Measurements from ENCODE around the gene TBCD.

GRCh38 chr17:82862191-82862590, 110.3 kb downstream of the TBCD start:
- no peak for TF ChIP-seq POLR2A (IDR thresholded peaks at IDR 0.05)
- TF ChIP-seq, protein P1, sequence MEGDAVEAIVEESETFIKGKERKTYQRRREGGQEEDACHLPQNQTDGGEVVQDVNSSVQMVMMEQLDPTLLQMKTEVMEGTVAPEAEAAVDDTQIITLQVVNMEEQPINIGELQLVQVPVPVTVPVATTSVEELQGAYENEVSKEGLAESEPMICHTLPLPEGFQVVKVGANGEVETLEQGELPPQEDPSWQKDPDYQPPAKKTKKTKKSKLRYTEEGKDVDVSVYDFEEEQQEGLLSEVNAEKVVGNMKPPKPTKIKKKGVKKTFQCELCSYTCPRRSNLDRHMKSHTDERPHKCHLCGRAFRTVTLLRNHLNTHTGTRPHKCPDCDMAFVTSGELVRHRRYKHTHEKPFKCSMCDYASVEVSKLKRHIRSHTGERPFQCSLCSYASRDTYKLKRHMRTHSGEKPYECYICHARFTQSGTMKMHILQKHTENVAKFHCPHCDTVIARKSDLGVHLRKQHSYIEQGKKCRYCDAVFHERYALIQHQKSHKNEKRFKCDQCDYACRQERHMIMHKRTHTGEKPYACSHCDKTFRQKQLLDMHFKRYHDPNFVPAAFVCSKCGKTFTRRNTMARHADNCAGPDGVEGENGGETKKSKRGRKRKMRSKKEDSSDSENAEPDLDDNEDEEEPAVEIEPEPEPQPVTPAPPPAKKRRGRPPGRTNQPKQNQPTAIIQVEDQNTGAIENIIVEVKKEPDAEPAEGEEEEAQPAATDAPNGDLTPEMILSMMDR (IDR thresholded peaks at IDR 0.05): no peak

Measured in breast epithelium (tissue), 3 donors.